Peyer's patch (tissue), 4 donors: ENCODE measurements around the gene GABBR2.

Experiments used
- CTCF ChIP-seq, 6 experiments: fragments of 450-650 bp in 4 of 6; fragments of 200-600 bp in 2 of 6; sonication (generic) in 1 of 6; IDR thresholded peaks; one replicate each; pipeline ENCODE4 v1.5.1; 2017 to 2019; ENCODE audit warnings: antibody characterized with exemption in 6 of 6, mild to moderate bottlenecking in 3 of 6, moderate library complexity in 1 of 6
- POLR2A ChIP-seq, 2 donors: fragments of 450-650 bp; IDR thresholded peaks; one replicate each; pipeline ENCODE4 v1.5.1; 2017; ENCODE audit warnings: antibody characterized with exemption in 2 of 2, mild to moderate bottlenecking in 2 of 2, moderate library complexity in 2 of 2

GRCh38 chr9:98504298-98505282, 204.1 kb downstream of the GABBR2 start:
- TF ChIP-seq CTCF (IDR thresholded peaks at IDR 0.05) (no peak), POLR2A (IDR thresholded peaks at IDR 0.05) (no peak)
